ENCODE data around the gene C1orf21.
A peak's percentile ranks its signal among the peaks of the same experiment; 100 is the strongest.

C1orf21 gene

DNA sequence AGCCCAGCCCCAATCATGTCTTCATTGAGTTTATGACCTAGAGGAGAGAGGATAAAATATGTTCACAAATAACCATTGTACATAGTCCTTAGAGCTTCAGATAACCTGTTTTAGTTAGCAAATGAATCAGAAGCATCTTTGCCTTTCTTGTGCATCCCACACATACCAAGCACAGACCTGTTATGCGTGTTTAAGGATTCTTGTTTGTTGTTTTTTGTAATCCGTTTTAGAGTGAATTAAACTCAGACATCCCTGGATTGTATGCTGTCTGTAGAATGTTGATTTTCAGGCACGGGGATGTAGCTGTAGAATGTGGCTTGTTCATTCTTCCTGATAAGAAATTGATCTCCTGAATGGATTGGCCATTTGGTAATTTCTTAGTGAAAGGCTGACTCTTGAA, 232.0 kb downstream of the C1orf21 start:
- H3K9me3 ChIP-seq = no peaks in the 10 kb centered on the region
- no peaks in the 10 kb centered on the region for H3K36me3 ChIP-seq
- DNase-seq = no peak
- TF ChIP-seq CTCF (IDR thresholded peaks at IDR 0.05; ENCODE audit: low read depth, low read length) = no peak
- H3K4me3 ChIP-seq (ENCODE audit: low read depth, low read length) = no peak overlapping the region
- no peaks in the 10 kb centered on the region for H3K27me3 ChIP-seq
- H3K4me1 ChIP-seq = peaks cover 19% of the 10 kb centered on the region

DNA sequence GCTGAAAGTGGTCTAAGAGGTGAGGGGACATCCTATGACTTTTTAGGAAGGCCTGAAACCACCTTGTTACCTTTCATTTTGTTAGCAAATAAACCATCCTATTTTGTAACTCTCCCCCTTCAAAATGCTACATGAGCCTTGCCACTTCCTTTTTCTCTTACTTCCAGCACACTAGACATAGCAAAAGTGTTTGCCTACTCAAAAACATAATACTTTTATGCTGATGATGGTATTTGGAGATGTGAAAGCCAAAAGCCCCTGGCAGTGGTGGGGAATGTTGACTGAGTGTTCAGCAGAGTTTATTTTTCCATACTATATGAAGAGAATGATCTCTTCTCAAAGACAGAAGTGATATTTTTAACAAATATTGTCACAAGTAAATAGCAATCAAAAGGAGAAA, 233.6 kb downstream of the C1orf21 start:
- no peaks in the 10 kb centered on the region for H3K9me3 ChIP-seq
- TF ChIP-seq CTCF (IDR thresholded peaks at IDR 0.05; ENCODE audit: low read depth, low read length) = no peak
- peaks cover 19% of the 10 kb centered on the region for H3K4me1 ChIP-seq
- no peaks in the 10 kb centered on the region for H3K27me3 ChIP-seq
- H3K4me3 ChIP-seq (ENCODE audit: low read depth, low read length) = no peak overlapping the region
- DNase-seq = no peak
- H3K36me3 ChIP-seq = no peaks in the 10 kb centered on the region

- no peak for DNase-seq
- peaks cover 19% of the 10 kb centered on the region for H3K4me1 ChIP-seq
- no peaks in the 10 kb centered on the region for H3K27me3 ChIP-seq
- H3K9me3 ChIP-seq = no peaks in the 10 kb centered on the region
- no peak for TF ChIP-seq CTCF (IDR thresholded peaks at IDR 0.05; ENCODE audit: low read depth, low read length)
- H3K4me3 ChIP-seq (ENCODE audit: low read depth, low read length) = no peak overlapping the region
- no peaks in the 10 kb centered on the region for H3K36me3 ChIP-seq
Observed at GRCh38 chr1:184621260-184621659, 234.4 kb downstream of the C1orf21 start.

GRCh38 chr1:184622136-184622823, 235.5 kb downstream of the C1orf21 start:
- Histone ChIP-seq H3K4me3 (ENCODE audit: low read depth, low read length) (peak overlapping the region; percentile 32), H3K36me3 (no peaks in the 10 kb centered on the region), H3K27me3 (no peaks in the 10 kb centered on the region), H3K4me1 (peaks cover 19% of the 10 kb centered on the region), H3K9me3 (no peaks in the 10 kb centered on the region)
- TF ChIP-seq CTCF (IDR thresholded peaks at IDR 0.05; ENCODE audit: low read depth, low read length) = 0 out of 2 replicates have a peak, but pooled peaks have one; percentile 19
- DNase-seq = peak; percentile 83

DNA sequence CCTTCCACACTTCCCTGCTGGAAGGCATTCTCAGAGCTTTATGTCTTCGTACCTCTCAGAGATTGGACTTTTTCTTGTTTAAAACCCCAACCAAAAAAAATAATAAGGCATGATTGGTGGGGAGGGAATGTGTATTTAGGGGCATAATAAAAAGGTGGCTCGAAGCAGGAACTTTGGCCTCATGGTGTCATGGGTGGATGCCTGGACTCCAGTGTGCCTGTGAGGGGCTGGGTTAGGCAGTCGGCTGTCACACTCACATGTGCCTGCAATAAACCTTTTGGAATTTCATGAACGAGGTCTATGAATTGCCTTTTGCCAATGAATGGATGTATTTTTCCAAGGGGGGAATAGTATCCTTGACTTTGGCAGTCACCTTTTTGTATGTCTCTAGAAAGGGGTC, 236.6 kb downstream of the C1orf21 start:
- DNase-seq = no peak
- Histone ChIP-seq H3K9me3 (no peaks in the 10 kb centered on the region), H3K36me3 (no peaks in the 10 kb centered on the region), H3K4me1 (peaks cover 19% of the 10 kb centered on the region), H3K27me3 (no peaks in the 10 kb centered on the region), H3K4me3 (ENCODE audit: low read depth, low read length) (no peak overlapping the region)
- TF ChIP-seq CTCF (IDR thresholded peaks at IDR 0.05; ENCODE audit: low read depth, low read length) = no peak

DNA sequence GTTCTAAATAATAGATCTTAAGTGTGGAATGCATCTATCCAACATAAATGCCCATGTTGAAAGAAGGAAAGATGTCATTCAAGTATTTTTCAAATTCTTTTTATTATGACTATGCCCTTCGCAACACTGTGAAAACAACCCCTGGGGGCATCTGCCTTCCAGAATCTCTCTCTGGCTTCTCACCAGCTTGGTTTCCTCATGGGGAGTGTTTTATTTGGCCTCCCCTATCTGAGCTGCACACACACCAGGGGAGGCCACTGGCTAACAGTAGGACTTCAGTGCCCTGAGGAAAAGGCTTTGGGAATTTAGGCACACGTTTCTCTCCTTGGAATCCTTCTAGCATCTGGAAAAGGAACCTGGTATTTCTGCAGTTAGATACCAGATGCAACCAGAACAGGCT, 237.2 kb downstream of the C1orf21 start:
- Histone ChIP-seq H3K4me1 (peaks cover 19% of the 10 kb centered on the region), H3K4me3 (ENCODE audit: low read depth, low read length) (no peak overlapping the region), H3K9me3 (no peaks in the 10 kb centered on the region), H3K36me3 (no peaks in the 10 kb centered on the region), H3K27me3 (no peaks in the 10 kb centered on the region)
- DNase-seq = no peak
- TF ChIP-seq CTCF (IDR thresholded peaks at IDR 0.05; ENCODE audit: low read depth, low read length) = no peak
